ENCODE data around the gene HSD17B10.
"Not testable (repeated sequence)": the region's sequence is repeated elsewhere in the genome, so short reads cannot be mapped to it uniquely, and the experiment has no call there.

HSD17B10 gene

DNA sequence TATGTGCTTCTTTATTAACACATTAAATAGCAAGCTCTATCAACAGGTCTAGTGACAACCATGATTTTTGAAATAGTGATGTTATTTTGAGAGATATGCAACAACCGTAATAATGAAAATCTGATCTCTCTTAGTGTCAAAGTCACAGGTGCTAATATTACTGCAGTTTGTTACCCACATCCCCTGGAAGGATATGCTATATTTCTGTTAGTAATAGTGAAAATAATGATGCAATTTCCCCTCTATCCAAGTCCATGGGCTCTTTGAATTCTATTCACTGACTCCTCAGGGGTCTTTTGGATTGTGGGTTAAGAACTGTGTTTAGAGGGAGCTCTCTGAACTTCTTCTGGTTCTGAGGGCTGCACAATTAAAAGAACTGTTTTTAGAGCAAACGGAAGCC lies 3.0 kb upstream of the HSD17B10 start:
- no peak for DNase-seq (ENCODE audit: low read depth in 3 of 3)

DNA sequence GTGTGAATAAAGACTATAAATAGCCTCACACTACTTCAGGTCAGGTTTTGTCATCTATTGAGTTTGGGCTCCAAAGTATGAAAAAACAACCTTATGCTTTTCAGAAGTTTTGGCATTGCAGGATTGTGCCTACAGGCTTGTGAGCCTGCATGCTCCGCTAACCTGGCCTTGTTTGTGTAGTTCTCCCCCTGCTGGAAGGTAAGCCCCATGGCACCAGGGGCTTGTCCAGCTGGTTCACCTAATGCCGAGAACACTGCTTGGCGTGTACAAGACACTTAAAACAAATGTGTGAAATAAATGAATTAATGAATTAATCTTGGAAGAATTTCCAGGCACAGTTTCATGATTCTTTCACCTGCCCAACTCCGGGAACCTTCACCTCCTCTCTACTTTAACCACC lies 1.8 kb upstream of the HSD17B10 start:
- DNase-seq (ENCODE audit: low read depth in 3 of 3) = peak in 2 of 3 experiments; percentile 30 to 33

DNA sequence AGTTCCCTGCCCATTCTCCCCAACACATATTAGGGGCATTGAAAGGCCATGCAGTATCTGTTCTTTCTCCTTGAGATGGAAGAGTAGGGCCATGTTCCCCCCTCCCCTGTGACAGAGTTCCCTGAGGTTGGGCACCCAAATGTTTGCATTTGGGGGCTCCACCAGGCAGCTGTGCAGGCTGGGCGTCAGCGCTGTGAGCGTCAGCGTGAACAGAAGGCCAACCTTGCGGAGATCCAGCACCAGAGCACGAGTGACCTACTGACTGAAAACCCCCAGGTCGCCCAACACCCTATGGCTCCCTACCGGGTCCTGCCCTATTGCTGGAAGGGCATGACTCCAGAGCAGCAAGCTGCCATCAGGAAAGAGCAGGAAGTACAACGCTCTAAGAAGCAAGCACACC lies 3.9 kb downstream of the HSD17B10 start:
- DNase-seq (ENCODE audit: low read depth in 3 of 3) = no peak

DNA sequence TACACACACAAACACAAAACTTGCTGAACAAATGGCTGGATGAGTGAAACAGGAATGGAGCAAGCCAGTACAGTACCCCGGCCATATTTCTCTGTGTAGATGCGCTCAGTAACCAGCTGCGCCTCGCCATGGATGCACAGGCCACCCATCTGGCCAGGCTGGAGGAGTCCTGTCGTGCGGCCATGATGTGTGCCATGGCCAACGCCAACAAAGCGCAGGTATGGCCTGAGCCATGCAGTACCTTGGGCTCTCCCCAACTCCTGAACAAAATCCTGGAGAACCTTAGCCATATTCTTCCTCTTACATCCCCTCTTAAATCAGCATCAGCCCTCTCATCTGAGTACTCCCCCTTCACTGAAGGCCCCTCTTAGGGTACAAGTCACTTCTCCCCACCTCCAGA lies 4.4 kb downstream of the HSD17B10 start:
- no peak for DNase-seq (ENCODE audit: low read depth in 3 of 3)

DNA sequence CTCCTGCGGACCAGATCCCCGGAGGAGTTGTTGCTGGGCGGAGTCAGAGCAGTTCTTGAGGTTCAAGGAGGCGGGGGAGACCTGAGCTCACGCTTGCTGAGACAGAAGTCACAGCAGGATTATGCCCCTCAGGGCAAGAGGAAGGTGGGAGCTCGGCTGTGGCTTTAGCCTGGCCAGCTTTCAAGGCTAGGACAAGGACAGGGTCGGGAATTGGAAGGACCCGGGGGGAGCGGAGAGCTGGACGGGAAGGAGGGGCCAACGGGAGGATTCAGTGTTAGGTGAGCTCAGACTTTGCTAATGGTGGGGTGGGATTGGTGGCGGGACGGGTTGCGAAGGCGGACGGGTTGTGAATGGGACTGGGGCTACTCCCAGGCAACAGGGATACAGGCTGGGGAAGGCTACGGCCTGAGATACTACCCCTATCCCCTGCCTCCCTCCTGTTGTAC lies 11.3 kb downstream of the HSD17B10 start, which contains the start of gene RIBC1:
RIBC1 (plus strand) TSS at position 13 of the 446 bp plus-strand sequence. CDS start 3,404 bp downstream, outside the sequence.
- DNase-seq (ENCODE audit: low read depth in 3 of 3) = no peak

DNA sequence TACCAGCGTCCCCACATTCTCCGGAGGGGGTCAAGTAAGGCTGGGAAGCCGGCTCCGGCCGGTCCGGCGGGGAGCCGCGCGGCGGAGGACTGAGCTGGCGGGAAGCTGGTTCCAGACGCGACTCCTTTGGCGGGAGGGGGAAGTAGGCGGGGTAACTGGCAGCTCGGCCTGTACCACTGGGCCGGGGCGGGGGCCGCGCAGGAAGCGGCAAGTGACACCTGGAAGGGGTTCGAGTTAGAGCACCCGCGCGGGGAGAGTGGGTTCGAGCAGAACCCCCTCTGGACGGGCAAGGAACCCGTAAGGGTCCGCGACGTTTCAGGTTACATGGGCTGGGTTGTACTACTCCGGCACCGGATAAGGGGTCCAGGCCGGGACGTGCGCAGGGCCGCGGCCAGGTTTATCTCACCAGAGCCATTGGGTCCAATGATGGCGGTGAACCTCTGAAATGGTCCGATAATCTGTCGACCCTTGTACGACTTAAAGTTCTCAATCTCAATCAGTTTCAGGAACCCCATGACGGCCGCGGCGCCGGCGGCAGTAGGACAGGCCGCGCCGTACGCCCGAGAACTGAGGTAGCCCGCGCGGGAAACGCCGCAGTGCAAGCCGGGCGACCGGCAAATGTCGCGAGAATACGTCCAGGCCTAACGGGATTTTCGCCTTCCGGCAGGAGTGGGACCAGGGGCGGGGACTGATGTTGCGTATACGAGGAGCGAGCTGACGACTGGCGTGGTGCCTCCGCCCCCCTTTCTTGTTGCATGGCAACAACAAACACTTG lies 11.9 kb downstream of the HSD17B10 start, which contains the start of gene SMC1A:
SMC1A (minus strand) TSS at position 569 of the 775 bp plus-strand sequence; CDS start at position 515, 54 bp downstream.
- DNase-seq (ENCODE audit: low read depth in 3 of 3) = peak; percentile 74 to 90 (median 89)

DNA sequence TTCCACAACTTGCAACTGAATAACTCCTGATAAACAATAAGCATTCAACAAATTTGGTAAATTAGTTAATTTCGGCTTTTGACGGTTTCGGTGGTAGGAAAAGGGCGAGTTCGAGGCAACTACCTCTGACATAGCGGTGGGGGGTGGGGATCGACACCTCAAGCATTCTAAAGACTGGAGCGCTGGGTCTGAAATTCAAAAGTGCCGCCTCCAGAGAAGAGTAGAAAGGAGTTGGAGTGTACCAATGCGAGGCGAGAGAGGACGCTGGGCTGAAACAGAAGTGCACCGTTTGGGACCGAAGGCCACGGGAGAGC lies 12.4 kb downstream of the HSD17B10 start:
- DNase-seq (ENCODE audit: low read depth in 3 of 3) = no peak

DNA sequence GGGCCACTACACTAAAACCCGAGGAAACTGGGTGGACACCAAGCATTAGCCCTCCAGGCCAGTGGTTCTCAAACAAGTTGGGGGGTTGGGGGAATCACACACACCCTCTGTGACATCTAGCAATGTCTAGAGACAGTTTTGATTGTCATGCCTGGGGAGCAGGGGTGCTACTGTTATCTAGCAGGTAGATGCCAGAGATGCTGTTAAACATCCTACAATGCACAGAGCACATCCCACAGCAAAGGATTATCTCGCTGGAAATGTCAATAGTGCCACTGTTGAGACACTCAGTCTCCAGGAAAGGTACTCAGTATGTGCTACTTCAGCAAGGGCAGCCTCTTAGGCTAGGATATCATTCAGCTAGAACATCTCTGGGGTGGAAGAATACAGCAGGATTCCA lies 13.0 kb downstream of the HSD17B10 start:
- no peak for DNase-seq (ENCODE audit: low read depth in 3 of 3)

DNA sequence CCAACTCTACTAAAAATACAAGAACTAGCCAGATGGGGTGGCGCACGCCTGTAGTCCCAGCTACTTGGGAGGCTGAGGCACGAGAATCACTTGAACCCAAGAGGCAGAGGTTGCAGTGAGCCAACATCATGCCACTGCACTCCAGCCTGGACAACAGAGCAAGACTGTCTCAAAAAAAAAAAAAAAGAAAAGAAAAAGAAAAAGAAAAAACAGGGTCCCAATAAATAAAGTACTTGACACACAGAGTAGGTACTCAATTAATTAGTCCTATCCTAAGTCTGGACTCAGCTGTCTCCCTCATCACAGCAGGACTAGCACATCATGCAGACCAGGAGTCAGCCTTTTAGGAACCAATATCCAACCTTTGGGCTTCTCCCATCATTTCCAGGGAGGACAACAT lies 13.8 kb downstream of the HSD17B10 start:
- not testable (repeated sequence) for DNase-seq (ENCODE audit: low read depth in 3 of 3)

DNA sequence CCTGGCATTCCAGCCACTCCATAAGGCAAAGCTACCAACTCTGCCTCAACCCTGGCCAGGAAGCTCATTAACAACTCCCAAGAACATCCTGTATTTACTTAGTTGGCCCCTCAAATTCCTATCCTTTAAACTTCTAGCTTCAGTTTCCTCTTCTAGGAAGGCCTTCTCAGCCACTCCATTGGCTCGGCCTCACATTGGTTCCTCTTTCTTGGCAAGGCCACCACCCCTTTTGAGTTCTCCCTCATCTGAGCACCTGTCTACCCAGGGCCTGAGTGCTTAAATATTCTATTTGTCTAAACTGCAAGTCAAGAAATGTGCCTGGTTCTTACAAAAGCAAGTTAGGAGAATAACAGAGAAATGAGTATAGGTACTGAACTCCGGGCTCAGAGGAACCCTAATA lies 21.7 kb downstream of the HSD17B10 start:
- no peak for DNase-seq (ENCODE audit: low read depth in 3 of 3)

DNA sequence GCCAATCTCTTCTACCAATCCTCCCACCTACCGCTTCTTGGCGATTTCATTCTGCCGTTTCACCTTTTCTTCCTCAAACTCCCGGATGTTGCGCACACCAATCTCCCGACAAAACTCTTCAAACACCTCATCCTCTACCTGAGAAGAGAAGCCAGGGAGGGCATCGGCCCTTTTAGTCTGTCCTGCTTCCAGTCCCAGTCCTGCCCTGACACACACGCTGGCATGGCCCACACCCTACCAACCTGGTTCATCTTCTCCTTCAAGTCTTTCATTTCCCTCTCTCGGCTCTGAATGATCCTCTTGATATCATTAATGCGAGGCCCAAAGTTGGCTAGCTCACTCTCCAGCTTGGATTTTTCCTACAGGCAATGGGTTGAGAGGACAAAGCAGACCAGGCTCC lies 30.6 kb downstream of the HSD17B10 start:
- DNase-seq (ENCODE audit: low read depth in 3 of 3) = no peak

DNA sequence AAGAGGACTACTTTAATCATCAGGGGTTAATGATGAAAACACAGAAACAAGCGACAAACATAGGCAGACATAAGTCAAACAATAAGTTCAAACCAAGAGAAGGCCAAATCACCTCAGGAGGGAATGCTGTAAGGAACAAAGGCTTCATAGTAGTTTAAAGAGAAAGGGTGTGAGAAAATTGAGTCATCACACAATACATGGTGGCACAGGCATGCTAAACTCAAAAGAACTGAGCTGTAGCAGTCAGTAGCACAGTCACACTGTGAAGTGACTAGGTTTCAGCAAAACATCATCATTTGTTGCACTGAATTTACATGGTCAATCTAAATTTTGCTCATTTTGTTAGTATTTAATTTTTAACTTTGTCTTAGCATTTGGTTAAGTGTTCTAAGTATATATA lies 36.0 kb downstream of the HSD17B10 start:
- no peak for DNase-seq (ENCODE audit: low read depth in 3 of 3)

DNA sequence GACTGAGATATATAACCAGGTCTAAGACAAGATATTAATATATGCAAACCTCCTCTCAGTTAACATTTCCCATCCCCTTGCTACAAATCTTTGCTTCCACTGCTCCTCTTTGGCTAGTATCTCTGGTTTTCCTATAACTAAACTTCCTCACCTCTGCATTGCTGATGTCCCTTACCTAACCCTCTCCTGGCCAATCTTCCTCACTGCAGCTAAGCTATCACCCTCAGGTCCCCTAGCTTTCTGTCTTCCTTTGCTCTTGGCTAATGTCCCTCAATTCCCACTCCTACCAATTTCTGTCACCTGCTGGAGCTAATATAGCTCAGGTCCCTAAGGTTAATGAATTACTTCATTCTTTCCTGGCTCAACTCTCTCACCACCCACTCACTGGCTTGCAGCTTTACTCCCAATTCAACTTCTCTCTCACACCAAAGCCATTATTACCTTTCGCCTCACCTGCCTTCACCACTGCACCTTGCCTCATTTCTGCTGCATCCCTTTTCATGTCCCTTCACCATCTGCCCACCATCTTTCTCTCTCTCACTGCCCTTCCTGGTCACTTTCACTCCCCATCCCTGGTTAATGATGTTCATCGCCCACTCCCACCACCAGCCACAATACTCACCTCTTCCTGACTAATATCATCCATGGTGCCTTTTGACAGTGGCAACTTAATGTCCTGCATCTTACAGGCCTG lies 38.4 kb downstream of the HSD17B10 start:
- no peak for DNase-seq (ENCODE audit: low read depth in 3 of 3)

DNA sequence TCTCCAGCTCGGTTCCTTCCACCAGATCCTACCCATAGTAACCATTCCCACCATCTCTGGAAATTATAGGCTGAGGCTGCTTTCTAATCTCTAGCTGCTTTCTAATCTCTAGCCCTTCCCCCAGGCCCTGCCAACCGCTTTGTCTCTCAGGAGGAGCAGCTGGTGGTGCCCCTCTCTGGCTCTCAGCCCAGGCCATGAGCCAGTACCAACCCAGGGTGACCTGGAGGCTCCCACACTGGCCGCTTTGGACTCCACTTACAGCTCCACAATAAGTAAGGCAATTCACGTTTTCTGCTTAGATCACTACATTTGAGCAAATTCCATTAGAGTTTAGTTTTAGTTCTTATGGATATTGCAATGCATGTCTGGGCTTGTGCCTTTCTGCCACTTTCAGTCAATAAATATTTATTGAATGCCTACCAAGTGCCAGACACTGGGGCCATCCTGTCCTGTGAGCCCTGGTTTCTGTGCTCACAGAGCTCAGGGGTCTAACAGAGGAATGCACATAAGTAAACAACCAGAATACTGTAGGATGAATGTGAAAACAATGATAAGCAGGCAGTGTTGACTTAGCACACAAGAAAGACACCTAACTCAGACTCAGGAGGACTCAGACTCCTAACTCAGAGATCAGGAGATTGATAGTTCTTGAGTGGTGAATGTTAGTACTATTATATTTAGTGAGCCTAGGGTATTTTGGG lies 50.6 kb downstream of the HSD17B10 start:
- no peak for DNase-seq (ENCODE audit: low read depth in 3 of 3)

Measured in stimulated activated CD4-positive, alpha-beta T cell treated with anti-CD3 and anti-CD28 coated beads, TNF-alpha, amount 100 ng/mL, for 4 hours (primary cell).